HepG2 (cell line): ENCODE measurements around the gene BCAS3.

Experiments
- CTCF ChIP-seq: sonication (generic); formaldehyde crosslinking; IDR thresholded peaks from 2 replicates; pipeline ENCODE4 v1.5.0; 2020; ENCODE audit warnings: mild to moderate bottlenecking, missing genetic modification reagents, moderate library complexity
- KDM1A ChIP-seq: IDR thresholded peaks from 2 replicates; pipeline ENCODE4 v1.6.1; 2016; ENCODE audit warnings: missing compliant biosample characterization
- MYC ChIP-seq: sonication (generic); formaldehyde crosslinking; IDR thresholded peaks from 2 replicates; pipeline ENCODE4 v1.9.0; 2021; ENCODE audit warnings: missing genetic modification reagents, borderline replicate concordance
- PCBP1 ChIP-seq: fragments of 200-400 bp; formaldehyde crosslinking; IDR thresholded peaks from 2 replicates; pipeline ENCODE4 v1.6.1; 2017; ENCODE audit warnings: mild to moderate bottlenecking, low read depth, low read length, borderline replicate concordance
- SNRNP70 ChIP-seq: fragments of 200-400 bp; formaldehyde crosslinking; IDR thresholded peaks from 2 replicates; pipeline ENCODE4 v1.6.1; 2017; ENCODE audit warnings: mild to moderate bottlenecking, low read depth, low read length, moderate library complexity
- TBX3 ChIP-seq: fragments of 450-650 bp; IDR thresholded peaks from 2 replicates; pipeline ENCODE4 v1.6.1; 2017; ENCODE audit warnings: antibody characterized with exemption, mild to moderate bottlenecking, inconsistent platforms, borderline replicate concordance

- no peak for TF ChIP-seq TBX3
- no peak for TF ChIP-seq CTCF
- TF ChIP-seq MYC (CRISPR knock-in tag), result no peak
- TF ChIP-seq SNRNP70, result no peak
- no peak for TF ChIP-seq KDM1A (CRISPR knock-in tag)
- no peak for TF ChIP-seq PCBP1
Measured at GRCh38 chr17:61088556-61088955, 410.9 kb downstream of the BCAS3 start.
